ENCODE results near the gene YIPF6. TPM values are rescaled to one million over a fixed set of nuclear protein-coding genes. Genes with fewer than 3 reads are reported as not detected.
"Not testable (repeated sequence)": the region's sequence is repeated elsewhere in the genome, so short reads cannot be mapped to it uniquely, and the experiment has no call there.

YIPF6 gene
- total RNA-seq, 1 donor, result 43.2 TPM

- no peak overlapping the region for H3K4me3 ChIP-seq (ENCODE audit: low read depth, low read length)
- no peak for TF ChIP-seq CTCF (IDR thresholded peaks at IDR 0.05; ENCODE audit: insufficient read depth, low read depth, low read length)
- DNase-seq (ENCODE audit: low read depth), result peak; percentile 73
Observed at GRCh38 chrX:68503836-68504636, 5.2 kb downstream of the YIPF6 start.

DNA sequence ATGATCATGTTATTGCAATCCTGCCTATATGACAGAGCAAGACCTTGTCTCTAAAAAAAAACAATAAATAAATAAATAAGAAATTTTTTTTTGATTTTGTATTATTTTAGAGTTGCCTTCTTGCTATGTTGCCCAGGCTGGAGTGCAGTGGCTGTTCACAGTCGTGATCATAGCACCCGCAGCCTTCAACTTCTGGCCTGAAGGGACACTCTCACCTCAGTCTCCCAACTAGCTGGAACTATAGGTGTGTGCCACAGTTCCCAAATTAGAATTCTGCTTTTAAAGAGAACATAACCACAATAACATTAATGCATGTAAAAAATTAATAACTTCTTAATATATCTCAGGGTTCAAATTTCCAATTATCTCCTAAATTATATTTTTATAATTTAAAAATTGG lies 7.8 kb downstream of the YIPF6 start:
- no peak for TF ChIP-seq CTCF (IDR thresholded peaks at IDR 0.05; ENCODE audit: insufficient read depth, low read depth, low read length)
- H3K4me3 ChIP-seq (ENCODE audit: low read depth, low read length), result no peak overlapping the region
- DNase-seq (ENCODE audit: low read depth), result no peak

- TF ChIP-seq CTCF (IDR thresholded peaks at IDR 0.05; ENCODE audit: insufficient read depth, low read depth, low read length), result no peak
- no peak for DNase-seq (ENCODE audit: low read depth)
- H3K4me3 ChIP-seq (ENCODE audit: low read depth, low read length), result no peak overlapping the region
Observed at GRCh38 chrX:68508799-68509198, 9.9 kb downstream of the YIPF6 start.

DNA sequence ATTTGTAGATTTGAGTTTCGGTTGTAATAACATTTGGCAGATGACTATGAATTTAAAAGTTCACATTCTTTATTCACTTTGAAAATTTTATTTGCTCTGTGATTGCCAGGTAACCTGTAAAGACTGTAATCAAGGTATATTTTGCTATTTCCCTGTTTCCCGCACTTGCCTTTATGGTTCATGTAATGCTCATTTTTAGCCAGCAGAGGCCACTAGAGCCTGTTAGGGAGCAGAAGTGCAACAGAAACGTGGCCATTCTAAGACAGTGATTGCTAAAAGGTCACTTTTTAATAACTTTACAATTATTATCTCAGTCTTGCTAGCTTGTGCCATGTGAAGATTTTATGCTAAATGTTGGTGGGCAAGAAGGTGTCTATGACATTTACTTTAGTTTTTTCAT lies 12.4 kb downstream of the YIPF6 start:
- H3K4me3 ChIP-seq (ENCODE audit: low read depth, low read length), result no peak overlapping the region
- DNase-seq (ENCODE audit: low read depth), result peak; percentile 49

DNA sequence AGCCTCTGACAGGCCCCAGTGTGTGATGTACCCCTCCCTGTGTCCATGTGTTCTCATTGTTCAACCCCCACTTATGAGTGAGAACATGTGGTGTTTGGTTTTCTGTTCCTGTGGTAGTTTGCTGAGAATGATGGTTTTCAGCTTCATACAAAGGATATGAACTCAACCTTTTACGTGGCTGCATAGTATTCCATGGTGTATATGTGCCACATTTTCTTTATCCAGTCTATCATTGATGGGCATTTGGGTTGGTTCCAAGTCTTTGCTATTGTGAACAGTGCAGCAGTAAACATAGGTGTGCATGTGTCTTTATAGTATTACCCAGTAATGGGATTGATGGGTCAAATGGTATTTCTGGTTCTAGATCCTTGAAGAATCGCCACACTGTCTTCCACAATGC lies 25.8 kb downstream of the YIPF6 start:
- H3K4me3 ChIP-seq (ENCODE audit: low read depth, low read length); DNase-seq (ENCODE audit: low read depth): not testable (repeated sequence)

More for the DNA sequence above, 12.4 kb downstream of the YIPF6 start:
- peak; percentile 76 for TF ChIP-seq CTCF (IDR thresholded peaks at IDR 0.05; ENCODE audit: insufficient read depth, low read depth, low read length)

GRCh38 chrX:68532831-68533533 lies 34.1 kb downstream of the YIPF6 start:
- DNase-seq (ENCODE audit: low read depth), result peak; percentile 55
- no peak overlapping the region for H3K4me3 ChIP-seq (ENCODE audit: low read depth, low read length)
- no peak for TF ChIP-seq CTCF (IDR thresholded peaks at IDR 0.05; ENCODE audit: insufficient read depth, low read depth, low read length)

- DNase-seq (ENCODE audit: low read depth), result no peak
- no peak for TF ChIP-seq CTCF (IDR thresholded peaks at IDR 0.05; ENCODE audit: insufficient read depth, low read depth, low read length)
- H3K4me3 ChIP-seq (ENCODE audit: low read depth, low read length), result no peak overlapping the region
Observed at GRCh38 chrX:68533656-68534055, 34.8 kb downstream of the YIPF6 start.

All from fibroblast of villous mesenchyme (primary cell).